HG02678 (cell line): Measurements from ENCODE around the gene BCAS3.

Experiments used
- ATAC-seq: cut with Tn5 transposase; IDR thresholded peaks from one replicate; pipeline ENCODE4 v1.9.1; 2021; ENCODE audit warnings: mild to moderate bottlenecking, moderate library complexity; ENCODE audit not compliant: unreplicated experiment

The BCAS3 gene

GRCh38 chr17:61306003-61306402, 628.4 kb downstream of the BCAS3 start:
- ATAC-seq: no peak

- ATAC-seq: no peak
Observed at GRCh38 chr17:61307905-61308886, 630.5 kb downstream of the BCAS3 start.

GRCh38 chr17:61309362-61310256, 632.0 kb downstream of the BCAS3 start:
- ATAC-seq: no peak

GRCh38 chr17:61310590-61310989, 632.9 kb downstream of the BCAS3 start:
- ATAC-seq: no peak

GRCh38 chr17:61312406-61313295, 635.0 kb downstream of the BCAS3 start:
- ATAC-seq: no peak

GRCh38 chr17:61313461-61314326, 636.0 kb downstream of the BCAS3 start:
- ATAC-seq: no peak

GRCh38 chr17:61314368-61315078, 636.9 kb downstream of the BCAS3 start:
- ATAC-seq: no peak

GRCh38 chr17:61316633-61317032, 639.0 kb downstream of the BCAS3 start:
- ATAC-seq: no peak

- ATAC-seq: no peak
Observed at GRCh38 chr17:61317779-61318178, 640.1 kb downstream of the BCAS3 start.

GRCh38 chr17:61318684-61319098, 641.0 kb downstream of the BCAS3 start:
- ATAC-seq: no peak

GRCh38 chr17:61321344-61321743, 643.7 kb downstream of the BCAS3 start:
- ATAC-seq: no peak

- no peak for ATAC-seq
Observed at GRCh38 chr17:61322325-61323002, 644.8 kb downstream of the BCAS3 start.

- ATAC-seq: no peak
Observed at GRCh38 chr17:61323003-61323908, 645.6 kb downstream of the BCAS3 start.

GRCh38 chr17:61323909-61324868, 646.5 kb downstream of the BCAS3 start:
- ATAC-seq: no peak

GRCh38 chr17:61324950-61325349, 647.3 kb downstream of the BCAS3 start:
- ATAC-seq: no peak

- ATAC-seq: no peak
Observed at GRCh38 chr17:61325382-61326073, 647.9 kb downstream of the BCAS3 start.
